Activated CD8-positive, alpha-beta T cell treated with anti-CD3 and anti-CD28 coated beads, Interleukin-2, amount 10 ng/mL, durations not matched to agents 7 days and 5 days (primary cell): ENCODE results near the gene CST2. TPM values are rescaled to one million over a fixed set of nuclear protein-coding genes. Genes with fewer than 3 reads are reported as not detected.

Source experiments
- total RNA-seq, 2 experiments: library from RNA; stranded (reverse); gene quantifications; one replicate each; pipeline ENCODE4 v1.2.3, GENCODE V29; 2021

The CST2 gene
- total RNA-seq, 2 experiments from 2014 or later: not detected

Other genes with a start within 250 kb of the CST2 start
- not detected for gene CST9, start 220.8 kb downstream of the CST2 start, total RNA-seq
- under 1 TPM; 0.47 to 0.50 TPM for gene CST3, start 188.8 kb downstream of the CST2 start, total RNA-seq
- not detected for gene CST4, start 137.7 kb downstream of the CST2 start, total RNA-seq
- gene CST1, start 75.8 kb downstream of the CST2 start, total RNA-seq: not detected
- gene CST5, start 53.0 kb upstream of the CST2 start, total RNA-seq: not detected
- not detected for gene GGTLC1, start 162.1 kb upstream of the CST2 start, total RNA-seq